SW 1271 (cell line): ENCODE results near the gene ZMAT5.

ENCODE experiments used
- DNase-seq, 2 experiments: peaks; one replicate each; lab custom pipeline; 2025; lab: John Stamatoyannopoulos, UW

Gene ZMAT5

GRCh38 chr22:29753808-29754657, 12.8 kb downstream of the ZMAT5 start:
- DNase-seq: no peak

GRCh38 chr22:29751669-29752068, 15.1 kb downstream of the ZMAT5 start:
- no peak for DNase-seq

DNA sequence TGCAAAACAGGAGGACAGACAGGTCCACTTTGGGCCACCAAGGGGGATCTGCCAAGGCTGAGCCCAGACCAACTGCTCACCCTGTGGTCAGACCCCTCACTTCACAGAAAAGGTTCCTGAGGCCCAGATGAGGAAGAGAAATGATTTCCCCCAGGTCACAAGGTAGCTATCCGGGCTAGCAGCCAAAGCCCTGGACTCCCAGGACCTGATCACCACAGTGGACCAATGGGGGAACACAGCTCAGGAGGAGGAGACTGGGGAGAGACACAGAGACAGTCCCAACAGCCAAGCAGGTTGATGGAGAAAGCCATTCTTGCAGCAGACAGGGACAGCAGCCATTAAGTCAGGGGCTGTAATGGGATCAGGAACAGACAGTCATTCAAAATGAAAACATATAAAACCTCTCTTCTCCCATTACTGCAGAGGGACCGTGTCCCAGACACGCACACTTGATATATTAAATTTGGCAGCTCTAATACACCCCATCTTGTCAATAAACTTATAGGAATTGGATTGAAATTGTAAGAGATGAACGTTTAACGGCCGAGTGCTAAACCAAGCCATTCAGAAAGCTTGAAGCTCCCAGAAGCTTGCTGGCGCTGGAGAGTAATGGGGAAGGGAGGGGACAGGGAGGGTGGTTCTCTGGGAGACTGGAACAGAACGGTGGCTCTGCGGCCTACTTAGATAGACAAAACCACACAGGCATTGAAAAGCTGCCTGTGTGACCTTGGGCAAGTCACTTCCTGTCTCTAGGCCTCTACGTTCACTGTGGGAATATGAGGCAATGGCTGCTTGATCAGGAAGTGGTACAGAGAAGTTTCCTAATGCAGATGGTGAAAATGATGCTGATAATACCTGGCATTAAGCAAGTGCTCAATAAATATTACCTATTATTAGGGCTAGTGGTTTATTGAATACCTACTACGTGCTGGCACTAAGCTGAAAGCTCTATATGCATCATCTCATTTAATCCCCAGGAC, 16.0 kb downstream of the ZMAT5 start:
- DNase-seq: no peak

- no peak for DNase-seq
Measured at GRCh38 chr22:29750029-29750428, 16.8 kb downstream of the ZMAT5 start.

DNA sequence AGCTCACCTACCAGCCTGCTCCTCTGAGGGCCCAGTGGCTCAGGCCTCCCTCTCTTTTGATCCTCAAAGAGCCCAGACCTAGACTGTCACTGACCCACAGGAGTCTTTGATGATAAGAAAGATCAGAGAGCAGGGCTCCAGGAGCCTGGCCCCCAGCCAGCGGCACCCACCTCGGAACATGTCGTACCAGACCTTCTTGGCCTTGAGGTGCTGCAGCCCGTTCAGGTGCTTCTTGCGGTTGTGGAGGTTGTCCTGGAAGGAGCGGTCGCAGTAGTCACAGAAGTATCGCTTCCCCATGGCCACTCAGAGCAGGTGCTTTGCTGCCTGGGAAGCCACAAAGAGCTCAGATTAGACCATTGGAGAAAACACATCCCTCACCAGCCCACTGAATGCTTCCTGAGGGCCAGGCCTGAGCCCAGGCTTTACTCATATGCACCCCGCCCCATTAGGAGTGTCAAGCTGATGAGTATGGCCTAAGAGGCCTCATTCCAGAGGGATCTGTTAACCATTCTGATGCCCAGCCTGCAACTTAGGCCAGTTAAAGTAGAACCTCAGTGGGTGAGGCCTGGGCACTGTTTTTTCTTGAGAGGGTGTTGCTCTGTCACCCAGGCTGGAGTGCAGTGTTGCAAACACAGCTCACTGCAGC, 18.4 kb downstream of the ZMAT5 start:
- no peak for DNase-seq

GRCh38 chr22:29747832-29748231, 19.0 kb downstream of the ZMAT5 start:
- no peak for DNase-seq

GRCh38 chr22:29744902-29745301, 21.9 kb downstream of the ZMAT5 start:
- no peak for DNase-seq

- no peak for DNase-seq
Measured at GRCh38 chr22:29742326-29742725, 24.5 kb downstream of the ZMAT5 start.

GRCh38 chr22:29741926-29742325, 24.9 kb downstream of the ZMAT5 start:
- DNase-seq: no peak

GRCh38 chr22:29740216-29740615, 26.6 kb downstream of the ZMAT5 start:
- DNase-seq: no peak

GRCh38 chr22:29739346-29739875, 27.4 kb downstream of the ZMAT5 start:
- DNase-seq: no peak

GRCh38 chr22:29738118-29738815, 28.5 kb downstream of the ZMAT5 start:
- no peak for DNase-seq

- no peak for DNase-seq
Measured at GRCh38 chr22:29737251-29738117, 29.3 kb downstream of the ZMAT5 start.

DNA sequence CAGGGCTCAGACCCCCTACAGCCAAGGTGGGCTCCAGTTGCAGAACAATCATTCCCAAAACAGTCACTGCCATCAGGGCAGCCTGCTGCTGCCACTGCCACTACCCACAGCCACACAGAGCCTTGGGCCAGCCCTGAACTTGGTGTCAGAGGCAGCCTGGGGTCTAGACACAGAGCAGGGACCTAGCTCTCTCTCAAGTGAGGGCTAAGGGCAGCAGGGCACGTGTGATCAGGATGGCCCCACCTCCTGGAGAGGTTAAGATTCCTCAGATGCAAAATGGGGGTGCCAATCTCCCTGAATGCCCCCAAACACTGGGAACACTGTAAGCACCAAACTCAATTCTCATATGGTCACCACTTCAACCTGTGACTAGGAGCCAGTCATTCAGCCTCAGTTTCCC, 31.4 kb downstream of the ZMAT5 start:
- DNase-seq: no peak

DNA sequence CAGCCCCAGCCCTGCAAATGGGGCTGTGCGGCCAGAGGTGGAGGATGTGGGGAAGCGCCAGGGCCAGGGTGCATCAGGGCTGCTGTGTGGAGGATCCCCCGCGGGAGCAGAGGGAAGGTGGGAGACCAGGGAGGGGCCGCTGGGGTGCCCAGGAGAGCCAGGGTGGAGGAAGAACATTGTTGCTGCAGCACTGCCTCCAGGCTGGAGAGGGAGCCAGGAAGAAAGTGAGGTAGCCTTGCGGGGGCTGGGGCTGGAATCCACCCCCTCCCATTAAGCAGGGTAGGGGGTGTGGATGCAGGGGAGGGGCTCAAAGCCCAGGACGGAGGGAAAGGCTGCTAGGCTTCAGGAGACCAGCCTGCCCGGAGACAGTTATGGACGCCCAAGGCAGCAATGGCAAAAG, 32.0 kb downstream of the ZMAT5 start:
- DNase-seq: no peak

GRCh38 chr22:29734406-29734805, 32.4 kb downstream of the ZMAT5 start:
- DNase-seq: no peak

GRCh38 chr22:29733362-29734201, 33.2 kb downstream of the ZMAT5 start:
- no peak for DNase-seq

DNA sequence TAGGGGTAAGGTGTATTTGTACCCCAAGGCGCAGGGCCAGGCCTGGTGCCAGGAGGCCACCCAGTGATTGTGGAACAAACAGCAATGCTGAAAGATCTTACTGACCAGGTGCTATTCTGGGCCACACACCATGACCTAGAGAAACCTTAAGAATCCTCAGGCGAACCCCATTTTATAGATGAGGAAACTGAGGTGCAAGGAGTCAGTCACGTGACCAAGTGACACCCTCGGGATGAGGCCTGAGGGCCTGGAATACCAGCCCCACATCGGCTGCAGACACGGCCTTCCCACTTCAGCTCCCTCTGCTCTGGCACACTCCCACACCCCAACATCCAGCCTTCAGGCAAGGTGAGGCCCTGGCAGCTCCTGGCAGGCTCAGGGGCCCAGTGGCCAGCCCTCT, 33.9 kb downstream of the ZMAT5 start:
- DNase-seq: no peak

- DNase-seq: no peak
Measured at GRCh38 chr22:29731058-29731850, 35.6 kb downstream of the ZMAT5 start.
